Panc1 (cell line): Measurements from ENCODE around the gene PDCL2.

ENCODE experiments used
- CTCF ChIP-seq: fragments of 450-650 bp; IDR thresholded peaks from 2 replicates; pipeline ENCODE4 v1.5.1; 2017; ENCODE audit warnings: mild to moderate bottlenecking
- POLR2AphosphoS5 ChIP-seq: IDR thresholded peaks from 2 replicates; pipeline ENCODE4 v1.6.1; 2012; ENCODE audit warnings: mild to moderate bottlenecking, low read depth, low read length, moderate library complexity
- SIN3A ChIP-seq: IDR thresholded peaks from 2 replicates; pipeline ENCODE4 v1.6.1; 2012; ENCODE audit warnings: low read depth, mild to moderate bottlenecking, low read length, moderate library complexity, borderline replicate concordance; ENCODE audit not compliant: insufficient read depth
- TCF7L2 ChIP-seq: IDR thresholded peaks from 2 replicates; pipeline ENCODE4 v1.6.1; 2011; ENCODE audit warnings: mild to moderate bottlenecking, low read depth, low read length, inconsistent platforms
- TF ChIP-seq, protein P1 (sequence below), 2 experiments: IDR thresholded peaks; 2 replicates each; pipeline ENCODE4 v1.6.1; 2011 to 2012; ENCODE audit warnings: low read depth in 2 of 2, control low read depth in 1 of 2, low read length in 1 of 2, mild to moderate bottlenecking in 1 of 2, moderate library complexity in 1 of 2; ENCODE audit not compliant: insufficient read depth in 1 of 2

- no peak for TF ChIP-seq CTCF
- TF ChIP-seq POLR2AphosphoS5 = no peak
- TF ChIP-seq, protein P1, sequence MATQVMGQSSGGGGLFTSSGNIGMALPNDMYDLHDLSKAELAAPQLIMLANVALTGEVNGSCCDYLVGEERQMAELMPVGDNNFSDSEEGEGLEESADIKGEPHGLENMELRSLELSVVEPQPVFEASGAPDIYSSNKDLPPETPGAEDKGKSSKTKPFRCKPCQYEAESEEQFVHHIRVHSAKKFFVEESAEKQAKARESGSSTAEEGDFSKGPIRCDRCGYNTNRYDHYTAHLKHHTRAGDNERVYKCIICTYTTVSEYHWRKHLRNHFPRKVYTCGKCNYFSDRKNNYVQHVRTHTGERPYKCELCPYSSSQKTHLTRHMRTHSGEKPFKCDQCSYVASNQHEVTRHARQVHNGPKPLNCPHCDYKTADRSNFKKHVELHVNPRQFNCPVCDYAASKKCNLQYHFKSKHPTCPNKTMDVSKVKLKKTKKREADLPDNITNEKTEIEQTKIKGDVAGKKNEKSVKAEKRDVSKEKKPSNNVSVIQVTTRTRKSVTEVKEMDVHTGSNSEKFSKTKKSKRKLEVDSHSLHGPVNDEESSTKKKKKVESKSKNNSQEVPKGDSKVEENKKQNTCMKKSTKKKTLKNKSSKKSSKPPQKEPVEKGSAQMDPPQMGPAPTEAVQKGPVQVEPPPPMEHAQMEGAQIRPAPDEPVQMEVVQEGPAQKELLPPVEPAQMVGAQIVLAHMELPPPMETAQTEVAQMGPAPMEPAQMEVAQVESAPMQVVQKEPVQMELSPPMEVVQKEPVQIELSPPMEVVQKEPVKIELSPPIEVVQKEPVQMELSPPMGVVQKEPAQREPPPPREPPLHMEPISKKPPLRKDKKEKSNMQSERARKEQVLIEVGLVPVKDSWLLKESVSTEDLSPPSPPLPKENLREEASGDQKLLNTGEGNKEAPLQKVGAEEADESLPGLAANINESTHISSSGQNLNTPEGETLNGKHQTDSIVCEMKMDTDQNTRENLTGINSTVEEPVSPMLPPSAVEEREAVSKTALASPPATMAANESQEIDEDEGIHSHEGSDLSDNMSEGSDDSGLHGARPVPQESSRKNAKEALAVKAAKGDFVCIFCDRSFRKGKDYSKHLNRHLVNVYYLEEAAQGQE (IDR thresholded peaks at IDR 0.05; ENCODE audit: insufficient read depth in 1 of 2, low read depth in 2 of 2, low read length in 1 of 2) = no peak
- TF ChIP-seq TCF7L2 = no peak
- TF ChIP-seq SIN3A = no peak
These were observed 41.9 kb upstream of the PDCL2 start for GRCh38 chr4:55633903-55634302.
